ENCODE measurements around the gene CEP78.

The CEP78 gene

DNA sequence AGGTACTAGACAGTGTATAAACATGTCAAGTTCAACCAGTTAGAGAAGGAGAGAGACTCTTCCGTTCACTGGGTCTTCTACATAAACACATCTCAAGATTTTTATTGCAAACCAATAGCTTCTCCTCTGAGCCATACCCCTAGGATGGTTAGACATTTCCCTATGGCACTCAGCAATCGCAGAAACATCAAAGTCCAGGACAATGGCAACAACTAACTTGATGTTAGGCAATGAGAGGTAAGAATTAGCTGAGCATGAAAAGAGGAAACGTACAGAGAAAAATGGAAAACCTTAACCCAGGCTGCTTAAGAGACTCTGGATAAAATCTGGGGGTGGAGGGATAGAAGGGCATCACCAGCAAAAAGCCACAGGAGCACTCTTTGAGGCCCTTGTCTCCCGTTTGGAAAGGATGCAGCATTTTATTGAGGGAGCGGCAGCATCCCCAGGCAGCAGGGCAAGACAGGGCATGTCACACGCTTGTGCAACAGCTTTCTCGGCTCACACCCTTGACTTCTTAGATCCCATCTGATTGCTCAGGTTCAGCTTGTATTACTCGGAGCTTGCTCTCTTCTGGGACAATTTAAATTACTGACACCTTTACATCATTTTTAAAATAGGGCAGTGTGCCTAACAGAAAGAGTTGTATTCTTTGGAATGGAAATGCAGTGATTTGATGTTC lies 52.5 kb downstream of the CEP78 start:
- no peak for DNase-seq (ENCODE audit: low spot score)

GRCh38 chr9:78289474-78289873 lies 53.6 kb downstream of the CEP78 start:
- DNase-seq (ENCODE audit: low spot score) = no peak

DNA sequence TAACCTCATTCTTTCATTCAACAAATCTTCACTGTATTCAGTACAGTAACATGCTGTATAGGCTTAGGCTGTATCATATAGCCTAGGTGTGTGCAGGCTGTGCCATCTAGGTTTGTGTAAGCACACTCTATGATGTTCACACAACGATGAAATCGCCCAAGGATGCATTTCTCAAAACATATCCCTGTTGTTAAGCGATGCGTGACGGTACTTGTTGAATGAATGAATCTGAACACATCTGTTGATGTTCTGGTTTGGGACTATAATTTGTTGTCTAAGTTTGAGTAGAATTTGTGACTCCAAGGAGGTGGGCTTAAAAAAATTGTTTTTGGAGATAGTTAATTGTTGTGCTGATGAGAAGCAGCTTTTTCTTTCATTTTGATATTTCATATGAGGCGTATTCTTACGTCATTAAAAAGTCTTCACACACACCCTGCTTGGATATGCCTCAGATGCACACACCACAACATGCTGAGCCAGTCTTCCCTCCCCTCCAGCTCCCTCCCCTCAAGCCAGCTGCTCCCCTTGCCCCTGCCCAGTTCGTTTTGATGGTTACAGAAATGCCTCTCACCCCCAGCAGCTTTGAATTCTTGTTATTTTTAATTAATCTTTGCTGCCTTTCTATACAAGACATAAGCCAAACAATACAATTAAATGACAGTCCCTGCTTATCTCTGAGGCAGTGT lies 55.5 kb downstream of the CEP78 start:
- DNase-seq (ENCODE audit: low spot score) = no peak

DNA sequence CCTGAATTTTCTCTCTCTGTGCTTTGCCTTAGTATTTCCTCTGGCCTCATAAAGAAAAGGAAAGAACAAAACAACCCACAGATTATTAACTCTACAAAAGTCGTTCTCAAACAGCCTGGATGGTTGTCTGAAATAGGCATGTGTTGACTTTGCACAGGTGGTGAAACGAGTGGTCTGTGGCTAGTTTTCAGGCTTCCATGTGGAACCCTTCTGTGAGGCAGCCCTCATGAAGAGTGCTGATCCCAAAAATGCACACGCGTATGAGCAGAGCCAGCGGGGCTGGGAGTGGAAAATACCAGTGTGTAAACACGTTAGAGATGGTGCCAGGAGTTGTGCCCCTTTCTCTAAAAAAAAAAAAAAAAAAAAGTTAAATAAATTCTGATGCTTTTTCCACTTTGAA lies 56.2 kb downstream of the CEP78 start:
- DNase-seq (ENCODE audit: low spot score) = no peak

DNA sequence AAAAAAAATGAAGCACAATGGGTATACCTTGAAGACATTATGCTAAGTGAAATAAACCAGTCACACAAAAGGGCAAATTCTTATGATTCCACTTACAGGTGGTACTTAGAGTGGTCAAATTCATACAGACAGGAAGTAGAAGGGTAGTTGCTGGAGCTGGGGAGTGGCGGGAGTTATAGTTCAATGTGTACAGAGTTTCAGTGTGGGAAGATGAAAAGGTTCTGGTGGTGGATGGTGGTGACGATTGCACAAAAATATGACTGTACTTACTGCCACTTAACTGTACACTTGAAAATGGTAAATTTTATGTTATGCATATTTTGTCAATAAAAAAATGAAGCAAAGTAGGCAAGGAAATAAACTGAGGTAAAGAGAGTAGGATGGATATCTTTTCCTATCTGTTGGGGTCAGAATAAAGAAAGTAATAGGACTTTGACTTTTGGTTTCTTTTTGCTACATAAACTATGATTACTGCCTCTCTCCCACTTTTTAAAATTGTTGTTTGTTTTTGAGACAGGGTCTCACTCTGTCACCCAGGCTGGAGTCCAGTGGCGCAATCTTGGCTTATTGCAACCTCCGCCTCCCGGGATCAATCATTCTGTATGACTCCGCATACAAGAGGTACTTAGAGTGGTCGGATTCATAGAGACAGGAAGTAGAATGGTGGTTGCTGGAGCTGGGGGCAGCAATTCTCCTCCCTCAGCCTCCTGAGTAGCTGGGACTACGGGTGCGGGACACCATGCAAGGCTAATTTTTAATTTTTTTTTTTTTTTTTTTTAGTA lies 57.0 kb downstream of the CEP78 start:
- no peak for DNase-seq (ENCODE audit: low spot score)

GRCh38 chr9:78294290-78295176 lies 58.7 kb downstream of the CEP78 start:
- no peak for DNase-seq (ENCODE audit: low spot score)

DNA sequence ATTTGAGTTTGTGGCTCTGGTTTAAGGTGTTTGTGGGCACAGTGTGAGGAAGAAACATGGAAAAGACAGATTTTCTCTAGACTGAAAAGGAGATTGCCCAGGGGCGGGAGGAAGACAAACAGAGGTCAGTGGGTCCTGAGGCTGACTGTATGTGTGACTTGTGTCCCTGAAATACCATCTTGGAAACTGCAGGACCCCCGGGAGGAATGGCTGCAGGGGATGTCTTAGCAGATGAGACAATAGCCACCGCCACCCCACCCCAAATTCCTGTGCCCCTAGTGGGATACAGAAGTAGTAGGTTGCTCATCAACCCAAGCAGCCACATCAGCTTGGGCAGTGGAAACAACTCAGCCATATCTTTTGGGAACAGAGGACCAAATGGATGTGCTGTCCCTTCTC lies 59.3 kb downstream of the CEP78 start:
- DNase-seq (ENCODE audit: low spot score) = no peak

DNA sequence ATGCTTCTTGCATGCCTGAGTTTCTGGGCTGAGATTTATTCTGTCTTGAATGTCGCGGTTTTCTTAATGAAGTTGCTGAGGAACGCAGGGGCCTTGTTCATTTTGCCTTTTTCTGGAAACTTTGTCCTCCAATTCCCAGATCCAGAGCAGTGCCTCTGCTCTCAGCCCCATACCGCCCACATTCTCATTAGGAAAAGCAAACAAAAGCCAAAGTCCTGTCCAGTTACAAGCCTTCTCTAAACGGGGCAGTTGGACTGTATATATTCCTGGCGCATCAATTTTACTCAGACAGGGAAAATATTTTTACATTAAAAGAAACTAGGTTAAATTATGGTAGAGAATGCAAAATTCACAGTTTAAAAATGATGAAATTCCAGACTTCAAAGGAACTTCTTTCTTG lies 59.9 kb downstream of the CEP78 start:
- no peak for DNase-seq (ENCODE audit: low spot score)

DNA sequence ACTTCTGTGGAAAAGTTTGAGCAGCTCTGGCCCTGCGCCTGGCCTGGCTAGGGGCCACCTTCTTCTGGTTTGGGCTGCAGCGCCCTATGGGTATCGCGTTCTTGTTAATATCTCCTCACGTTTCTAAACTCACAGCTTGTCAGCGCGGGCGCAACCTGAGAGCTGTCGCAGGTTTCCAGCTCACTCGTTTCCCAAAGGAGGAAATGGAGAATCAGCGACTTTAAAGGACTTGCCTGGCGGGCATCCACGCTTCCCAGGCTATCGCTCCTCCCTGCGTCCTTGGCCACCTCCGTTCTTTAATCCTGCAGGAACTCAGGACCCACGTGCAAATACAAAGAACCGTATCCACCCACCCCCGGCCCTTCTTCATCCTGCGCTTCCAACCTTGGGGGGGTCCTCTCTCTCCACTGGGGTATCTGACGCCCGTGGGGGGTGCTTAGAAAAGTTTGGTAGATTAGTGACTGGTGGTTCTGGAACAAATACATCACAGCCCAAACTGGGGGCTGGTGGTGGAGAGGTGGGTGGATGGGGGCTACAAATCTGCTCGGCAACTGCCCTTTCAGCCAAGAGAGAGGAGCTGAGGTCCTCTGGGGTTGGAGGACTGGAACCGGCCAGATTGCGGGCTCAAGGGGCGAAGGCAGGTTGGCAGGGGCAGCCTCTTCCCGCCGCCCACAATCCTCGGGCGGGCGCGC lies 60.5 kb downstream of the CEP78 start:
- peak; percentile 33 for DNase-seq (ENCODE audit: low spot score)

GRCh38 chr9:78296893-78297671 lies 61.2 kb downstream of the CEP78 start, which contains the start of gene PSAT1:
Gene PSAT1, plus strand, starts transcription at chr9:78297125. Its CDS starts 86 bp downstream, at chr9:78297211.
- peak; percentile 98 for DNase-seq (ENCODE audit: low spot score)

DNA sequence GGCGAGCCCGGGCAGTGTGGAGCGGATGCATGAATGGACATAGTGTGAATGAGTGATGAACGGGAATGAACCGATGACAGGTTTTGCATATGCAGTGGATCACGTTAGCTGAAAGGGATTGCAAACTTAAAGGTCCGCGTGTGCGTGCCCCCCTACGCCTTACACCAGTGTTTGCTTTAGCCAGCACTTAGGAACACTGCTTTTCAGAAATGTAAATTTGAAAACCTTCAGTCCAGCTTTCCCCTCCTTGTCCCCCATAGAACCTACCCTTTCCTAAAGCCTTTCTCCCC lies 61.7 kb downstream of the CEP78 start:
- no peak for DNase-seq (ENCODE audit: low spot score)

DNA sequence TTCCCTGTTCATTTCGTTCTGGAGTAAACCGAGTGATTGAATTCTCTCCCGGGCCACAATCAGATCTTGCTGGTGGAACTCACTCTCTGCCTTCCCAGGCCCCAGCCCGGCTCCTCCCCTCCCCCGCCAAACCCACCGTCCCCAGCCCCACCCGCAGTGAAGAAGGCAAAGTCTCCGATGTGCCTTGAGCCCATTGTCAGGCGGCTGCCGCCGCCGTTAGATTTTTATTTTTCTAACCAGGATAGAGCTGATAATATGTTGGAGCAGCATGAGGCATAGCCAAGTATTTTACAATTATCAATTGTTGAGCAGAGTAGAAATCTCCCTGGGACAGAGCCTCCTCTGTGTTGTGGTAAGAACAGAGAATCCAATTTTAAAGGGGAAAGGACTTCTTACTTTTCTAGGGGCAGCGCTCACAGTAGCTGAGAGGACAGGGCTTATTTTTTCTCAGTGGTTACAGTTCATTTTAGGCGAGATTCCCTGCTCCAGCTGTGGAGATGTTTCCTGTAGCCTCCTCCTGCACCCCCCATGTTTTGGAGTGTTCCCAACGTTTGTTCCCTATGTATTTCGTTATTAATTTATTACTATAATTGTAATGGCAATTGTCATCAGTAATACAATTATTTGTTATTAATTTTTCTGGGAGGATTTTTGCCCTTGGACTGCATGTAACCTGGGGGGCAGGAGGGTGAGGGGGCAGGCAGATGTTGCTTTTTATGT lies 62.3 kb downstream of the CEP78 start:
- peak; percentile 56 for DNase-seq (ENCODE audit: low spot score)

GRCh38 chr9:78300209-78300608 lies 64.3 kb downstream of the CEP78 start:
- peak; percentile 38 for DNase-seq (ENCODE audit: low spot score)

DNA sequence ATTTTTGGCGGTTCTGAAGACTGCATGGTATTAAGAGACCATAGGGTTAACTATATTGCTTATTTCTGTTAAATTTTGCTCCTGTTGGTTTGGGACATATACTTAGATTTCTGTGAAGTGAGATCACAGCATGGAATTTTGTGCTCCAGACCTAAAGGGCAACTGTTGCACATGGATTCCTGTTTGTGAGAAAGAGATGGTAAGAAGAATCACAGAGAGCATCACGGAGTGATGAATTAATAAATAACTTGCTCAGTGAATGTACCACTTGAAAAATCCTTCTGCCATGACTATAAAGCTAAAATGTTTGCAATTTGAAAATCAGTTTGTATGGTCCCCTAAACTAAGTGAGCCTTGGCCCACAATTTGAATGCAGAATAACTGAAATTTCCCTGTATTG lies 65.6 kb downstream of the CEP78 start:
- DNase-seq (ENCODE audit: low spot score) = no peak

- no peak for DNase-seq (ENCODE audit: low spot score)
These were observed 67.6 kb downstream of the CEP78 start for GRCh38 chr9:78303377-78304062.

DNA sequence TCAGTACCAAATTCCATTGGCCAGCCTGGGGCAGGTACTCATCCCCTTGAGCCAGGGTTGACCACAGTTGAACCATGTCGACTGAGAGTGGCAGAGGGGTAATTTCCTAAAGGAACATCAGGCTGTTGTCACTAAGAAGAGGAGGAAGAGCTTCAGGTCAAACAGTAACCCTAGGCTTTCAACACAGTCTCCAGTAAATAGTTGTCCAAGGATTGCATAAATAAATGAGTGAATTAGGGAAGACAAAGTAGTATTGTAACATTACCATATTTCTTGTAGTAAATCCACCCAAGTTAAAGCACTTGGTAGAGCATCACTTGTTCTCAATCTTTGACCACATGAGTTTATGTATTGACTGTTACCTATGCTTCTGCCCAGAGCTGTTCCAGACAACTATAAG lies 68.5 kb downstream of the CEP78 start:
- DNase-seq (ENCODE audit: low spot score) = no peak

- no peak for DNase-seq (ENCODE audit: low spot score)
These were observed 70.6 kb downstream of the CEP78 start for GRCh38 chr9:78306222-78307076.

DNA sequence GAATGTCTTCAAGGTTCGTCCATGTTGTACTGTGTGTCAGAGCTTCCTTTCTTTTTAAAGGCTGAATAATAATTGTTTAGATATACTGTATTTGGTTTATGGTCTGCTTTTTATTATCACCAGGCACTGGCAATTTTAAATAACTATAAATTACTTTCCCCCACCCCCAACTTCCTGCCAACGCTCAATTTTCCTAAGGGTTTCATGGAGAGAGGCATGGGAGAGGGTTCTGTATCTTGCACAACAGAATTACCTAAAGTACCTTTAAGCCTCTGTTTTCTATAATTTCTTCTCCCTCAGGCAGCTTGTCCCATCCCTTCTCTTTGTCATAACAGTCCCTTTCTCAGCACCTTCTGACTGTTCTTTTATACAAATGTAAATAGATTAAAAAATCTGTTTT lies 71.5 kb downstream of the CEP78 start:
- DNase-seq (ENCODE audit: low spot score) = no peak

DNA sequence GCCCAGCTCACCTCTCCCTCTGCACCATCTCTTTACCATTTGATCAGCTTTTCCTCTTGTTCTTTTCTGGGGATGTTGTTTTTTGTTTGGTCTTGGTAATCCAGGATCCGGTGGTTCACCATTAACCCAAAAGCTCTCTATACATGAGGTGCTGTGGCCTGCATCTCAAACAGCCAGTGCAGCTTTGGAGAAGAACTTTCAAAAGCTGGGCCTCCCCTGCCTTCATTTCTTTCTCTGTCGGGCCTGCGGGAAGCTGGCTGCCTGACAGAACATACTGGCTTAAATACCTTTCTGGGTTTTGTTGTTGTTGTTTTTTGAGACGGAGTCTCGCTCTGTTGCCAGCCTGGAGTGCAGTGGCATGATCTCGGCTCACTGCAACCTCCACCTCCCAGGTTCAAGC lies 73.2 kb downstream of the CEP78 start:
- no peak for DNase-seq (ENCODE audit: low spot score)

Data from HuH-7 (cell line).